Cardiac muscle cell (in vitro differentiated cells and primary cell): Measurements from ENCODE around the gene RPL22. TPM values are rescaled to one million over a fixed set of nuclear protein-coding genes. Genes with fewer than 3 reads are reported as not detected.

Experiments
- DNase-seq, 2 donors: peaks; one replicate each; pipeline versions ENCODE4 v3.0.0 to v3.0.0-alpha.2; 2010 to 2017; ENCODE audit warnings: low read depth in 1 of 2, low spot score in 1 of 2
- H3K27ac ChIP-seq: fragments of 200-600 bp; sonication (generic); 2 replicates; pipeline ENCODE4 v1.5.1; 2016
- H3K27me3 ChIP-seq: fragments of 200-600 bp; sonication (generic); 2 replicates; pipeline ENCODE4 v1.6.0; 2016; ENCODE audit warnings: control low read depth
- H3K36me3 ChIP-seq: fragments of 200-600 bp; sonication (generic); 2 replicates; pipeline ENCODE4 v1.5.1; 2016; ENCODE audit warnings: control low read depth
- H3K4me1 ChIP-seq: fragments of 200-600 bp; sonication (generic); 2 replicates; pipeline ENCODE4 v1.8.1; 2017; ENCODE audit warnings: low read depth, mild to moderate bottlenecking, mixed run types
- H3K4me3 ChIP-seq: fragments of 200-600 bp; sonication (generic); 2 replicates; pipeline ENCODE4 v1.5.1; 2016; ENCODE audit warnings: mild to moderate bottlenecking
- H3K9me3 ChIP-seq: fragments of 200-600 bp; sonication (generic); 2 replicates; pipeline ENCODE4 v1.5.1; 2017; ENCODE audit warnings: low read depth, mild to moderate bottlenecking, control low read depth
- CTCF ChIP-seq: IDR thresholded peaks from 2 replicates; pipeline ENCODE4 v1.5.1; 2012; ENCODE audit warnings: low read depth, mild to moderate bottlenecking, low read length
- polyA plus RNA-seq: library from polyadenylated mRNA; unstranded; fragments of >200 nt; fragmentation: Nextera tagmentation; extraction: Ambion mirVana; gene quantifications from 2 replicates; pipeline ENCODE4 v1.2.1, GENCODE V29; 2016
- total RNA-seq: library from RNA; depleted of rRNA; stranded (reverse); fragments of >200 nt; gene quantifications from 2 replicates; pipeline ENCODE4 v1.2.3, GENCODE V29; 2016

The RPL22 gene
- total and polyA plus RNA-seq, 2 experiments from 2014 or later, result 130 to 132 TPM

- no peak for TF ChIP-seq CTCF
- Histone ChIP-seq H3K27ac (no peak overlapping the region), H3K4me3 (no peak overlapping the region)
Measured at GRCh38 chr1:6150006-6150938, 49.1 kb downstream of the RPL22 start.

GRCh38 chr1:6149597-6149996, 49.8 kb downstream of the RPL22 start:
- Histone ChIP-seq H3K36me3 (no peaks in the 10 kb centered on the region), H3K4me1 (no peaks in the 10 kb centered on the region), H3K27ac (no peak overlapping the region), H3K9me3 (no peaks in the 10 kb centered on the region), H3K4me3 (no peak overlapping the region), H3K27me3 (peaks cover 44% of the 10 kb centered on the region)
- DNase-seq, result no peak
- TF ChIP-seq CTCF, result no peak

More at GRCh38 chr1:6150006-6150938, 49.1 kb downstream of the RPL22 start:
- DNase-seq, result no peak
- H3K4me1 ChIP-seq, result no peaks in the 10 kb centered on the region
- peaks cover 44% of the 10 kb centered on the region for H3K27me3 ChIP-seq
- H3K36me3 ChIP-seq, result no peaks in the 10 kb centered on the region
- H3K9me3 ChIP-seq, result no peaks in the 10 kb centered on the region

- no peaks in the 10 kb centered on the region for H3K4me1 ChIP-seq
- peaks cover 44% of the 10 kb centered on the region for H3K27me3 ChIP-seq
- peak; percentile 38 to 85 for DNase-seq
- H3K9me3 ChIP-seq, result no peaks in the 10 kb centered on the region
- no peak overlapping the region for H3K4me3 ChIP-seq
- no peak for TF ChIP-seq CTCF
- no peaks in the 10 kb centered on the region for H3K36me3 ChIP-seq
- no peak overlapping the region for H3K27ac ChIP-seq
Measured at GRCh38 chr1:6148497-6149241, 50.7 kb downstream of the RPL22 start.

GRCh38 chr1:6145864-6146410, 53.5 kb downstream of the RPL22 start:
- no peak for DNase-seq
- Histone ChIP-seq H3K27ac (no peak overlapping the region), H3K27me3 (peaks cover 41% of the 10 kb centered on the region), H3K36me3 (no peaks in the 10 kb centered on the region), H3K4me1 (no peaks in the 10 kb centered on the region), H3K9me3 (no peaks in the 10 kb centered on the region), H3K4me3 (no peak overlapping the region)
- TF ChIP-seq CTCF, result no peak

- peaks cover 41% of the 10 kb centered on the region for H3K27me3 ChIP-seq
Measured at GRCh38 chr1:6145396-6145750, 54.0 kb downstream of the RPL22 start.

More at GRCh38 chr1:6145396-6145750, 54.0 kb downstream of the RPL22 start:
- no peaks in the 10 kb centered on the region for H3K36me3 ChIP-seq
- no peak overlapping the region for H3K4me3 ChIP-seq
- TF ChIP-seq CTCF, result no peak
- no peaks in the 10 kb centered on the region for H3K9me3 ChIP-seq
- no peaks in the 10 kb centered on the region for H3K4me1 ChIP-seq
- H3K27ac ChIP-seq, result no peak overlapping the region
- no peak for DNase-seq
